GM12892 (cell line): ENCODE results near the gene TCF7L1.

Experiments
- DNase-seq: peaks from one replicate; pipeline ENCODE4 v3.0.0; 2011; ENCODE audit not compliant: insufficient read length
- FAIRE-seq: peaks from 2 replicates; lab custom pipeline; 2011; peaks lifted over from hg19 to GRCh38; lab: Jason Lieb, UNC
- POLR2A ChIP-seq: IDR thresholded peaks from 2 replicates; pipeline ENCODE4 v1.6.1; 2011; ENCODE audit warnings: low read depth, low read length, control low read depth
- POLR2AphosphoS5 ChIP-seq: IDR thresholded peaks from 2 replicates; pipeline ENCODE4 v1.6.1; 2011; ENCODE audit warnings: low read depth, low read length, control low read depth
- TAF1 ChIP-seq: IDR thresholded peaks from 2 replicates; pipeline ENCODE4 v1.6.1; 2011; ENCODE audit warnings: low read depth, mild to moderate bottlenecking, control low read depth, low read length, borderline replicate concordance

TCF7L1 gene

GRCh38 chr2:85344356-85344954 lies 211.3 kb downstream of the TCF7L1 start:
- DNase-seq (no peak), FAIRE-seq (no peak)
- no peak for TF ChIP-seq TAF1
- TF ChIP-seq POLR2A, result no peak
- TF ChIP-seq POLR2AphosphoS5, result no peak

GRCh38 chr2:85347599-85347998 lies 214.4 kb downstream of the TCF7L1 start:
- FAIRE-seq, result no peak

GRCh38 chr2:85353876-85354285 lies 220.7 kb downstream of the TCF7L1 start:
- FAIRE-seq, result peak; percentile 27
- no peak for DNase-seq
- no peak for TF ChIP-seq POLR2A
- no peak for TF ChIP-seq TAF1
- TF ChIP-seq POLR2AphosphoS5, result no peak

More at GRCh38 chr2:85347599-85347998, 214.4 kb downstream of the TCF7L1 start:
- DNase-seq, result no peak
- no peak for TF ChIP-seq TAF1
- TF ChIP-seq POLR2AphosphoS5, result no peak
- no peak for TF ChIP-seq POLR2A

- peak; percentile 93 for DNase-seq
- TF ChIP-seq POLR2AphosphoS5 (peak; percentile 99), TAF1 (peak; percentile 98), POLR2A (peak; percentile 99)
- FAIRE-seq, result peak; percentile 98
These were observed 221.3 kb downstream of the TCF7L1 start, which contains the start of the genes ELMOD3 and RETSAT for GRCh38 chr2:85354286-85355072. ELMOD3 (plus strand) TSS chr2:85354769; CDS start chr2:85357199, 2,430 bp downstream. RETSAT (minus strand) TSS chr2:85354528; CDS start chr2:85354507, 21 bp downstream.

GRCh38 chr2:85355073-85355410 lies 221.8 kb downstream of the TCF7L1 start:
- FAIRE-seq (no peak), DNase-seq (no peak)
- TF ChIP-seq POLR2AphosphoS5, result no peak
- TF ChIP-seq TAF1, result no peak
- TF ChIP-seq POLR2A, result no peak

- DNase-seq, result no peak
- TF ChIP-seq POLR2A (no peak), TAF1 (no peak), POLR2AphosphoS5 (no peak)
- FAIRE-seq, result no peak
These were observed 222.3 kb downstream of the TCF7L1 start for GRCh38 chr2:85355521-85355920.

GRCh38 chr2:85356186-85356585 lies 223.0 kb downstream of the TCF7L1 start:
- TF ChIP-seq POLR2A (no peak), TAF1 (no peak)
- no peak for FAIRE-seq
- no peak for DNase-seq

GRCh38 chr2:85357736-85358135 lies 224.5 kb downstream of the TCF7L1 start:
- no peak for DNase-seq
- no peak for TF ChIP-seq POLR2AphosphoS5
- no peak for TF ChIP-seq TAF1
- no peak for TF ChIP-seq POLR2A
- FAIRE-seq, result no peak
